Left lung (tissue), 10 donors: Measurements from ENCODE around the gene CENPM. TPM values are rescaled to one million over a fixed set of nuclear protein-coding genes. Genes with fewer than 3 reads are reported as not detected.
"Not testable (repeated sequence)": the region's sequence is repeated elsewhere in the genome, so short reads cannot be mapped to it uniquely, and the experiment has no call there.

Experiments used
- ATAC-seq: fragments of 200-7000 bp; cut with Tn5 transposase; one replicate; pipeline ENCODE4 v1.9.1; 2020; ENCODE audit warnings: moderate library complexity
- DNase-seq, 4 donors: peaks; one replicate each; pipeline ENCODE4 v3.0.0-alpha.2; 2013 to 2020
- H3K27ac ChIP-seq, 2 donors: fragments of 200-600 bp; sonication (generic) in 1 of 2; one replicate each; pipeline versions ENCODE4 v1.5.0 to v1.8.0; 2020 to 2021
- H3K27me3 ChIP-seq, 2 donors: fragments of 200-600 bp; sonication (generic) in 1 of 2; one replicate each; pipeline versions ENCODE4 v1.5.0 to v1.8.0; 2020 to 2021
- H3K36me3 ChIP-seq, 2 donors: fragments of 200-600 bp; sonication (generic) in 1 of 2; one replicate each; pipeline versions ENCODE4 v1.5.0 to v1.8.0; 2020 to 2021
- H3K4me1 ChIP-seq, 2 donors: fragments of 200-600 bp; one replicate each; pipeline ENCODE4 v1.8.0; 2021
- H3K4me3 ChIP-seq, 2 donors: fragments of 200-600 bp; sonication (generic) in 1 of 2; one replicate each; pipeline versions ENCODE4 v1.5.0 to v1.8.0; 2020 to 2021; ENCODE audit warnings: mild to moderate bottlenecking in 1 of 2
- H3K9me3 ChIP-seq, 2 donors: fragments of 200-600 bp; sonication (generic) in 1 of 2; one replicate each; pipeline versions ENCODE4 v1.5.0 to v1.8.0; 2020 to 2021
- intact Hi-C, 2 donors: fragments of 100-400 bp; cut with DNase I; formaldehyde crosslinking; loops; one replicate each; pipeline versions ENCODE4 v1.11.2 to v1.14.2; 2022
- polyA plus RNA-seq, 6 donors: library from polyadenylated mRNA; unstranded; fragments of 120-200 nt; gene quantifications; one replicate each; pipeline ENCODE4 v1.2.1, GENCODE V29; 2013; ENCODE audit not compliant: insufficient read length in 6 of 6
- total RNA-seq, 2 donors: library from RNA; stranded (reverse); fragmentation: NEBNext Ultra II Directional; extraction: Animal tissue kit (Norgen Biotek cat#: 25700); gene quantifications; one replicate each; pipeline ENCODE4 v1.2.1, GENCODE V29; 2021
- TF ChIP-seq, protein P1 (sequence below), 2 donors: fragments of 200-600 bp; sonication (generic) in 1 of 2; IDR thresholded peaks; one replicate each; pipeline versions ENCODE4 v1.5.0 to v1.8.0; 2021; ENCODE audit warnings: antibody characterized with exemption in 2 of 2
- donor health status: DM: no; HTN: yes; CAD: no.
- donor health status: DM: no; HTN: no; CAD: no.

The CENPM gene
- total and polyA plus RNA-seq, 8 donors, result 9.6 to 20.5 (median 13.6) TPM

DNA sequence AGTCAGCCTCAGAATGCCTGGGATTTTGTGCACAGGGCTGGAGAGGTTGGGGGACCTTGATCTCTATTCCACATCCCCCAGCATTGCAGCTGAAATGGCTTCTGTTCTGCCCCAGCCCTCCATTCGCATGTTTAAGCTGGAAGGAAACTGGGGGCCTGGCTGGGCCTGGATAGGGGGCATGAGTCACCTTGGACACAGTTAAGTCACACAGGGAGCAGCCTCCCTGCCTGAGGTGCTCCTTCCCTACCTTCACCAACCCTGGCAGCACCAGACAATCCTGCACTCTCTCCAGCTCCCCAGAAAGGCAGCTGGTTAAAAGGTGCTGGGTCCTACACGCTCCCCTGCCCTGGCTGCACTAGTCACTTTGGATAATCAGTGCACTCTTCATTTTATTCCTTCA, 5.8 kb upstream of the CENPM start:
- peaks cover 0 to 5% of the 10 kb centered on the region in 2 donors for H3K4me1 ChIP-seq
- no peak for ATAC-seq
- no peaks in the 10 kb centered on the region for H3K9me3 ChIP-seq
- TF ChIP-seq, protein P1, sequence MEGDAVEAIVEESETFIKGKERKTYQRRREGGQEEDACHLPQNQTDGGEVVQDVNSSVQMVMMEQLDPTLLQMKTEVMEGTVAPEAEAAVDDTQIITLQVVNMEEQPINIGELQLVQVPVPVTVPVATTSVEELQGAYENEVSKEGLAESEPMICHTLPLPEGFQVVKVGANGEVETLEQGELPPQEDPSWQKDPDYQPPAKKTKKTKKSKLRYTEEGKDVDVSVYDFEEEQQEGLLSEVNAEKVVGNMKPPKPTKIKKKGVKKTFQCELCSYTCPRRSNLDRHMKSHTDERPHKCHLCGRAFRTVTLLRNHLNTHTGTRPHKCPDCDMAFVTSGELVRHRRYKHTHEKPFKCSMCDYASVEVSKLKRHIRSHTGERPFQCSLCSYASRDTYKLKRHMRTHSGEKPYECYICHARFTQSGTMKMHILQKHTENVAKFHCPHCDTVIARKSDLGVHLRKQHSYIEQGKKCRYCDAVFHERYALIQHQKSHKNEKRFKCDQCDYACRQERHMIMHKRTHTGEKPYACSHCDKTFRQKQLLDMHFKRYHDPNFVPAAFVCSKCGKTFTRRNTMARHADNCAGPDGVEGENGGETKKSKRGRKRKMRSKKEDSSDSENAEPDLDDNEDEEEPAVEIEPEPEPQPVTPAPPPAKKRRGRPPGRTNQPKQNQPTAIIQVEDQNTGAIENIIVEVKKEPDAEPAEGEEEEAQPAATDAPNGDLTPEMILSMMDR (IDR thresholded peaks at IDR 0.05), result no peak
- intact Hi-C loops, result no loop called here
- no peak overlapping the region for H3K27ac ChIP-seq
- no peaks in the 10 kb centered on the region for H3K36me3 ChIP-seq
- H3K27me3 ChIP-seq, result peaks cover 0 to under 1% of the 10 kb centered on the region in 2 donors
- no peak overlapping the region for H3K4me3 ChIP-seq
- DNase-seq, result no peak

DNA sequence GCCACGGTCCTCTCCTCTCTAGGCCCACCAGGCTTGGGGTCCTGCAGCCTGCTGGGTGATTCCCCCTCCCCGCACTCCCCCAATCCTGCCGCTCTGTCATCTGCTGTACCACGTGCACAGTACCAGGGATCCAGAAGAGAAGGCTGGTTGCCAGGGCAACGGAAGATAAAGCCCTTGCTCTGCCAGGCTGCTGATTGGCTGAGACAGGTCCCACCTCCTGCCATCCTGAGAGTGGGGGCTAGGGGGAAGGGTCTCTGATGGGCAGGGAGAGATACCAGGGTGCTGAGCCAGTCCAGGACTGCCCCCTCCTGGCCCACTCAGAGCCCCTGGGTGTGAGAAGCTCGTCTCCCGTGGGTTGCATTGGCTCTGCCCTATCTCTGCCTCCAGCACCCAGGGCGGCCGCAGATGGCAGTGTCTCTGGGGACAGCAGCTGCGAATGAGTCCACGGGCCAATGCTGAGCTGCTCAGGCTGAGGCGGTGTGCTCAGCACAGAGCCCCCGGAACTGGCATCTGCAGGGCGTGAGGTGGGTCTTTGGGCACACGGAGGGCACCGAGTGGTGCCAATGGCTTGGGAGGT, 5.0 kb upstream of the CENPM start, which contains the start of gene SMIM45:
Gene SMIM45 (plus strand): TSS at position 253 of the 577 bp plus-strand sequence.
- ATAC-seq (no peak), DNase-seq (no peak)
- no peak within 1 kb of the TSS for H3K4me3 ChIP-seq
- H3K36me3 ChIP-seq, result no peaks in the 10 kb centered on the region
- TF ChIP-seq, protein P1 (IDR thresholded peaks at IDR 0.05), result no peak
- intact Hi-C loops, result no loop called here
- peaks cover 0 to 4% of the 10 kb centered on the region in 2 donors for H3K4me1 ChIP-seq
- no peaks in the 10 kb centered on the region for H3K9me3 ChIP-seq
- no peaks in the 10 kb centered on the region for H3K27me3 ChIP-seq
- H3K27ac ChIP-seq, result no peak within 1 kb of the TSS

DNA sequence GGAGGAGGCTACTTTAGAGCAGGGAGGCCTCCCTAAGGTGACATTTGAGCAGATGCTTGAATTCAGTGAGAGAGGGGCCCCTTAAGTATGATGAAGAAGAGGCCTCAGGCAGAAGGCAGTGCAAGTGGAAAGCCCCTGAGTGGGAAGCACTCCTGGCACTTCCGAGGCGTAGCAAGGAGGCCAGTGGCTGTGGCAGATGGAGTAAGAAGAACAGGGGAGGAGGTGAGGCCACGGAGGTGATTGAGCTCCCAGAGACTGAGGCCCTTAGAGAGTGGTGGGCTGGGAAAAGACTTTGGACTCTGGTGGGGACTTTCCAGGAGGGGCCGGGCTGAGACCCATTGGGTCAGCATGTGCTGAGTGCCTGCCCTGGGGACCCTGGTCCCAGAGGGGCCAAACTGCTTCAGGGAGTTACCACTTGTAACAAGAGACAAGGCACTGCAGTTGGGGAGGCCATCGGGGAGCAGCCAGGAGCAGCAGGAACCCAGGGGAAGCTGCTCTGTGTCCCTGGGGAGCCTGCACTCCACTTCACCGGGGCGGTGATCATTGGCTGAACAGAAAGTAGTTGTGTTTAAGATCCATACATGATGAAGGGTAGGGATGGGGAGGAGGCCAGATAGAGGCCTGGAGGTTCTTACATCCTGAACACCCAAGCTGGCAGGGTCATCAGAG, 2.5 kb upstream of the CENPM start:
- no peak overlapping the region for H3K27ac ChIP-seq
- no peak overlapping the region for H3K4me3 ChIP-seq
- H3K4me1 ChIP-seq, result peaks cover 0 to 17% of the 10 kb centered on the region in 2 donors
- no peaks in the 10 kb centered on the region for H3K27me3 ChIP-seq
- no peaks in the 10 kb centered on the region for H3K9me3 ChIP-seq
- ATAC-seq (no peak), DNase-seq (no peak)
- intact Hi-C loops, result loop anchor here in 1 of 2 donors (10.0 kb wide), 1 partner anchor 125 kb away; no protein-coding TSS in a partner anchor
- TF ChIP-seq, protein P1 (IDR thresholded peaks at IDR 0.05), result no peak
- H3K36me3 ChIP-seq, result no peaks in the 10 kb centered on the region

DNA sequence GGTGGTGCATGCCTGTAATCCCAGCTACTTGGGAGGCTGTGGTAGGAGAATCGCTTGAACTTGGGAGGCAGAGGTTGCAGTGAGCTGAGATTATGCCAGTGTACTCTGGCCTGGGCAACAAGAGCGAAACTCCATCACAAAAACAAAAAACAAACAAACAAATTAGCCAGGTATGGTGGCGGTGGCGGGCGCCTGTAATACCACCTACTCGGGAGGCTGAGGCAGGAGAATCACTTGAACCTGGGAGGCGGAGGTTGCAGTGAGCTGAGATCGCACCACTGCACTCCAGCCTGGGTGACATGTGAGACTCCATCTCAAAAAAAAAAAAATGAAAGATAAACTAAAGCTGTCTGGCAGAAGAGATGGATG, 2.0 kb upstream of the CENPM start:
- not testable (repeated sequence) for H3K4me3 ChIP-seq, H3K36me3 ChIP-seq, H3K9me3 ChIP-seq, H3K27ac ChIP-seq, DNase-seq, H3K27me3 ChIP-seq, ATAC-seq
- peaks cover 0 to 17% of the 10 kb centered on the region in 2 donors for H3K4me1 ChIP-seq
- intact Hi-C loops, result loop anchor here in 1 of 2 donors (10.0 kb wide), 1 partner anchor 124 kb away; no protein-coding TSS in a partner anchor

DNA sequence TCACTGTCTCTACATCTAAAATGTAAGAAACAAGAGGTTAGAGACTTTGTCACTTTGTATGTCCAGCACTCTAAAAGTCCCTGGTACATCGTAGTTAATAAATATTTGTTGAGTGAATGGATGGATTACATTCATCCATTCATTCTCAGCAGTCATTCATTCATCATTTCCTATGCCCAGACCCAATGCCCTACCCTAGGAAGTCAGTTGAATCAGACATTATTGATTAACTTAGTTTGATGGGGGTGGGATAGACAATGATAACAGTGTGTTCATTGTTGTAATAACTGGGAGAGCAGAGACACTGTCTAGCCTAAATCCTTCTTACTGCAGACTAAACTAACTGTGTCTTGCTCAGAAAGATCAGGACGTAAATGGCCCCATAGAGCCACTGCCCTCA, 1.2 kb upstream of the CENPM start:
- no peak overlapping the region for H3K27ac ChIP-seq
- no peak for DNase-seq
- no peak for ATAC-seq
- H3K9me3 ChIP-seq, result no peaks in the 10 kb centered on the region
- H3K4me1 ChIP-seq, result peaks cover 0 to 17% of the 10 kb centered on the region in 2 donors
- H3K4me3 ChIP-seq, result no peak overlapping the region
- intact Hi-C loops, result loop anchor here in 1 of 2 donors (10.0 kb wide), 1 partner anchor 123 kb away; no protein-coding TSS in a partner anchor
- TF ChIP-seq, protein P1 (IDR thresholded peaks at IDR 0.05), result no peak
- no peaks in the 10 kb centered on the region for H3K27me3 ChIP-seq
- no peaks in the 10 kb centered on the region for H3K36me3 ChIP-seq
